ENCODE results near the gene CCDC50. TPM values are rescaled to one million over a fixed set of nuclear protein-coding genes. Genes with fewer than 3 reads are reported as not detected.

Gene CCDC50
- total and polyA plus RNA-seq, 12 donors = 18.3 to 92.1 (median 61.8) TPM

DNA sequence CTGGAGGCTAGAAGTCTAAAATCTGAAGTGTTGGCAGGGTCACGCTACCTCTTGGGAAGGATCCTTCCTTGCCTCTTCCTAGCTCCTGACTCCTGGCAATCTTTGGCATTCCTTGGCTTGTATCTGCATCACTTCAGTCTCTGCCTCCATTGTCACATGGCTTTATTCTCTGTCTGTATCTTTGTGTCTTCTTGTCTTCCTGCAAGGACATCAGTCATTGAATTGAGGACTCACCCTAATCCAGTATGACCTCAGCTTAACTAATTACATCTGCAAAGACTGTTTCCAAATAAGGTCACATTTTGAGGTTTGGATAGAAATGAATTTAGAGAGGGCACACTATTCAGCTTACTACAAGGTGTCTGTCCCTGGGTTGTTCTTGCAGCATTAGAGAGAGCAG, 32.3 kb downstream of the CCDC50 start:
- peaks cover 3 to 6% of the 10 kb centered on the region in 2 donors for H3K4me1 ChIP-seq (replicated peaks in 1 of 2)
- no peak for DNase-seq
- no peak overlapping the region for H3K4me3 ChIP-seq

DNA sequence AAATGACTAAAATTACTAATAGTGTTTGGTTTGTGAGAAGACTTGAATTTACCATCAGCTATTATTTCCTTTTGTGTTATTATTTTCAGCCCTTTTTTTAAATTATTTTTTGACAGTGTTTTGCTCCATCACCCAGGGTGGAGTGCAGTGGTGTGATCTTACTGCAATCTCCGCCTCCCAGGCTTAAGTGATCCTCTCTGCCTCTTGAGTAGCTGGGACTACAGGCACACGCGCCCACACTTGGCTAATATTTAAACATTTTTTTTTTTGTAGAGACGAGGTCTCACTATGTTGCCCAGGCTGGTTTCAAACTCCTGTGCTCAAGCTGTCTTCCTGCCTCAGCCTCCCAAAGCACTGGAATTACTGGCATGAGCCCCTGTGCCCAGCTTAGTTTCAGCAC, 32.8 kb downstream of the CCDC50 start:
- H3K4me3 ChIP-seq = no peak overlapping the region

More for the DNA sequence above, 32.3 kb downstream of the CCDC50 start:
- Histone ChIP-seq H3K27me3 (no peaks in the 10 kb centered on the region), H3K27ac (no peak overlapping the region), H3K9me3 (replicated peaks in 1 of 3) (no peaks in the 10 kb centered on the region), H3K36me3 (replicated peaks in 1 of 2) (peaks cover 0 to 35% of the 10 kb centered on the region in 2 donors)
- 91 to 100% (median 100%) methylated on average over 1 of the region's 1 CpG for WGBS, 4 donors
- intact Hi-C loops (cut with DNase I) = no loop called here
- TF ChIP-seq POLR2A (IDR thresholded peaks at IDR 0.05) = no peak
- TF ChIP-seq, protein P1, sequence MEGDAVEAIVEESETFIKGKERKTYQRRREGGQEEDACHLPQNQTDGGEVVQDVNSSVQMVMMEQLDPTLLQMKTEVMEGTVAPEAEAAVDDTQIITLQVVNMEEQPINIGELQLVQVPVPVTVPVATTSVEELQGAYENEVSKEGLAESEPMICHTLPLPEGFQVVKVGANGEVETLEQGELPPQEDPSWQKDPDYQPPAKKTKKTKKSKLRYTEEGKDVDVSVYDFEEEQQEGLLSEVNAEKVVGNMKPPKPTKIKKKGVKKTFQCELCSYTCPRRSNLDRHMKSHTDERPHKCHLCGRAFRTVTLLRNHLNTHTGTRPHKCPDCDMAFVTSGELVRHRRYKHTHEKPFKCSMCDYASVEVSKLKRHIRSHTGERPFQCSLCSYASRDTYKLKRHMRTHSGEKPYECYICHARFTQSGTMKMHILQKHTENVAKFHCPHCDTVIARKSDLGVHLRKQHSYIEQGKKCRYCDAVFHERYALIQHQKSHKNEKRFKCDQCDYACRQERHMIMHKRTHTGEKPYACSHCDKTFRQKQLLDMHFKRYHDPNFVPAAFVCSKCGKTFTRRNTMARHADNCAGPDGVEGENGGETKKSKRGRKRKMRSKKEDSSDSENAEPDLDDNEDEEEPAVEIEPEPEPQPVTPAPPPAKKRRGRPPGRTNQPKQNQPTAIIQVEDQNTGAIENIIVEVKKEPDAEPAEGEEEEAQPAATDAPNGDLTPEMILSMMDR (IDR thresholded peaks at IDR 0.05) = no peak

DNA sequence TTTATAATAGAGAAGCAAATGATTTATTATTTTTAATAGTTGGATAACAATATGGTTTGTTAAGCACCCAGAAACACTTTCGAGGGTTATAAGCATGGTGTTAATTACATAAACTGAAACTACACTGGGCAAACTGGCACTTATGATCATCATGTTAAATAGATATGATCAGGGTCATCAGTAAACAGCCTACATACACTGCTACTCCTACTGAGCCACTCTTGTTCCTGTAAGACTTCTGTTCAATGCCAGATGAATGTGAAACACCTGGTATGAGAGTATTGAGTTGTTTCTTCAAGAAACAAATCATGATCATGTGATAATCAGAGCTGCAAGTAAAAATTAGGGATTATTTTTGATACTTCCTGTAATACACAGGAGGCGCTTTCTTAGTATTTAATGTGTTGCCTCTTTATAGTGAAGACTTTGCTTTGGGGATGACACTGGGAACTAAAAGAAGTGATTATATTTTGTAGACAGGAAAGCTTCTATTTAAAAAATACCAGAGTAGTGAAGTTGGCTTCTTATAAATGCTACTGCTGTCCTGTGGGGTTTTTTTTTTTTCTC, 33.4 kb downstream of the CCDC50 start:
- no peak for TF ChIP-seq POLR2A (IDR thresholded peaks at IDR 0.05)
- TF ChIP-seq, protein P1 (IDR thresholded peaks at IDR 0.05) = no peak
- peaks cover 0 to 35% of the 10 kb centered on the region in 2 donors for H3K36me3 ChIP-seq (replicated peaks in 1 of 2)

More for the DNA sequence above, 32.8 kb downstream of the CCDC50 start:
- WGBS, 4 donors = 90 to 98% (median 92%) methylated on average over 4 of the region's 4 CpGs
- Histone ChIP-seq H3K4me1 (replicated peaks in 1 of 2) (peaks cover 0 to under 1% of the 10 kb centered on the region in 2 donors), H3K27me3 (no peaks in the 10 kb centered on the region), H3K36me3 (replicated peaks in 1 of 2) (peaks cover 0 to 35% of the 10 kb centered on the region in 2 donors), H3K9me3 (replicated peaks in 1 of 3) (no peaks in the 10 kb centered on the region), H3K27ac (no peak overlapping the region)
- intact Hi-C loops (cut with DNase I) = no loop called here
- no peak for TF ChIP-seq POLR2A (IDR thresholded peaks at IDR 0.05)
- TF ChIP-seq, protein P1 (IDR thresholded peaks at IDR 0.05) = no peak
- no peak for DNase-seq

DNA sequence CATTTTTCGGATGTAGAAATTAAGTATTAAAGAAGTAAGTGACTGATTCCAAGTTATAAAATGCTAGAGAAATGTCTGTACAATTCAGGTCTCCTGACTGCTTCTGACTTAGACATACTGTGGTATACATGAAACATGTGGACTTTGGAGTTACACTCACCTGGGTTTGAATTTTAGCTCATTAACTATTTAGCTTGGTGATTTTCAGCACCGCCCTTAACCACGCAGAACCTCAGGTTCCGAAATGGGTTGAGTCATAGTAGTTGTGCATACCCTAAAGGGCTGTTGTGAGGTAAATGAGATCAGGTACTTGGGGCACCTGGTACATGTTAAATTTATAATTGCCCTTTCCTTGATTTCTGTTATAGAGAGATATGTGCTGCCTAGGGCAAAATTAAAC, 34.0 kb downstream of the CCDC50 start:
- Histone ChIP-seq H3K36me3 (replicated peaks in 1 of 2) (peaks cover 0 to 35% of the 10 kb centered on the region in 2 donors), H3K4me1 (replicated peaks in 1 of 2) (no peaks in the 10 kb centered on the region), H3K9me3 (replicated peaks in 1 of 3) (no peaks in the 10 kb centered on the region), H3K27ac (no peak overlapping the region), H3K4me3 (no peak overlapping the region), H3K27me3 (no peaks in the 10 kb centered on the region)
- TF ChIP-seq POLR2A (IDR thresholded peaks at IDR 0.05) = no peak
- TF ChIP-seq, protein P1 (IDR thresholded peaks at IDR 0.05) = no peak
- 87 to 98% (median 95%) methylated on average over 4 of the region's 4 CpGs for WGBS, 4 donors
- no peak for DNase-seq
- intact Hi-C loops (cut with DNase I) = no loop called here

More for the DNA sequence above, 33.4 kb downstream of the CCDC50 start:
- Histone ChIP-seq H3K27ac (no peak overlapping the region), H3K4me1 (replicated peaks in 1 of 2) (no peaks in the 10 kb centered on the region), H3K4me3 (no peak overlapping the region), H3K27me3 (no peaks in the 10 kb centered on the region), H3K9me3 (replicated peaks in 1 of 3) (no peaks in the 10 kb centered on the region)
- intact Hi-C loops (cut with DNase I) = no loop called here
- WGBS, 4 donors = 88 to 95% (median 90%) methylated on average over 2 of the region's 2 CpGs
- DNase-seq = no peak

All from adrenal gland (tissue), 12 donors.